H1 (cell line): ENCODE measurements around the gene COL12A1. TPM values are rescaled to one million over a fixed set of nuclear protein-coding genes. Genes with fewer than 3 reads are reported as not detected.

Experiments used
- CTCF ChIA-PET: fragments of 300-600 bp; sonication (Branson Sonifier 250); formaldehyde crosslinking; loops from one replicate; lab custom pipeline; 2021; ENCODE audit not compliant: partially characterized antibody; lab: Charles Lee
- POLR2A ChIA-PET: fragments of 300-600 bp; sonication (Branson Sonifier 250); formaldehyde crosslinking; loops from one replicate; lab custom pipeline; 2021; ENCODE audit warnings: inconsistent platforms; ENCODE audit not compliant: partially characterized antibody; lab: Charles Lee
- DNase-seq, 2 experiments: peaks; one replicate each; pipeline versions ENCODE4 v3.0.0 to v3.0.0-alpha.2; 2010 to 2022; ENCODE audit warnings: low spot score in 2 of 2, low read depth in 1 of 2, mixed read lengths in 1 of 2
- FAIRE-seq: peaks from 2 replicates; lab custom pipeline; 2011; peaks lifted over from hg19 to GRCh38; lab: Jason Lieb, UNC
- H2AFZ ChIP-seq: 2 replicates; pipeline ENCODE4 v1.8.1; 2012; ENCODE audit warnings: low read length, inconsistent platforms
- H2AK5ac ChIP-seq: 2 replicates; pipeline ENCODE4 v1.6.1; 2013; ENCODE audit warnings: low read depth, low read length
- H2BK120ac ChIP-seq: replicated peaks from 2 replicates; pipeline ENCODE3; 2013; ENCODE audit warnings: low read depth, low read length, inconsistent platforms
- H2BK12ac ChIP-seq: 2 replicates; pipeline ENCODE4 v1.6.1; 2013; ENCODE audit warnings: low read depth, low read length
- H2BK15ac ChIP-seq: 2 replicates; pipeline ENCODE4 v1.6.1; 2013; ENCODE audit warnings: low read length
- H2BK20ac ChIP-seq: 2 replicates; pipeline ENCODE4 v1.6.1; 2013; ENCODE audit warnings: low read length
- H2BK5ac ChIP-seq: 2 replicates; pipeline ENCODE4 v1.6.1; 2013; ENCODE audit warnings: low read depth, low read length
- H3K14ac ChIP-seq: 2 replicates; pipeline ENCODE4 v1.6.1; 2013; ENCODE audit warnings: inconsistent platforms; ENCODE audit not compliant: insufficient read length
- H3K18ac ChIP-seq: 2 replicates; pipeline ENCODE4 v1.6.1; 2013; ENCODE audit warnings: low read length; ENCODE audit errors: extremely low read depth
- H3K23ac ChIP-seq: 2 replicates; pipeline ENCODE4 v1.6.1; 2013; ENCODE audit warnings: inconsistent platforms; ENCODE audit not compliant: insufficient read length
- H3K23me2 ChIP-seq: 2 replicates; pipeline ENCODE4 v1.6.1; 2013; ENCODE audit warnings: low read depth, low read length
- H3K27ac ChIP-seq: 2 replicates; pipeline ENCODE4 v1.6.1; 2011; ENCODE audit warnings: low read depth, low read length, inconsistent platforms
- H3K27me3 ChIP-seq, 4 experiments: replicated peaks in 1 of 4; 1 replicate in 1 of 4; 2 replicates in 3 of 4; pipeline versions ENCODE4 v1.6.1 to v1.8.1; 2011 to 2013; ENCODE audit warnings: low read length in 3 of 4, mild to moderate bottlenecking in 3 of 4, inconsistent platforms in 2 of 4, mixed read lengths in 2 of 4, moderate library complexity in 1 of 4; ENCODE audit not compliant: control insufficient read depth in 3 of 4, insufficient read depth in 3 of 4; ENCODE audit errors: extremely low read depth in 1 of 4
- H3K36me3 ChIP-seq, 4 experiments: 2 replicates each; pipeline versions ENCODE4 v1.6.1 to v1.8.1; 2011 to 2013; ENCODE audit warnings: mild to moderate bottlenecking in 4 of 4, low read length in 3 of 4, moderate library complexity in 2 of 4, control low read depth in 1 of 4, inconsistent platforms in 1 of 4; ENCODE audit not compliant: insufficient read depth in 4 of 4, control insufficient read depth in 2 of 4
- H3K4ac ChIP-seq: replicated peaks from 2 replicates; pipeline ENCODE3; 2013; ENCODE audit warnings: low read length, low read depth, mixed read lengths, inconsistent platforms; ENCODE audit not compliant: insufficient read length
- H3K4me1 ChIP-seq, 4 experiments: replicated peaks in 1 of 4; 1 replicate in 1 of 4; 2 replicates in 3 of 4; pipeline versions ENCODE4 v1.6.1 to v1.8.1; 2011 to 2013; ENCODE audit warnings: low read length in 3 of 4, inconsistent platforms in 2 of 4, mixed read lengths in 1 of 4; ENCODE audit not compliant: insufficient read depth in 4 of 4, control insufficient read depth in 3 of 4
- H3K4me2 ChIP-seq, 2 experiments: 2 replicates each; pipeline versions ENCODE4 v1.6.1 to v1.8.1; 2011 to 2013; ENCODE audit warnings: low read depth in 2 of 2, low read length in 2 of 2, control low read depth in 1 of 2, inconsistent platforms in 1 of 2, mild to moderate bottlenecking in 1 of 2; ENCODE audit not compliant: insufficient read depth in 1 of 2
- H3K4me3 ChIP-seq, 4 experiments: fragments of 200-600, 300-600 bp in 1 of 4; sonication (generic), shearing (Covaris generic), sonication (Bioruptor Twin) in 1 of 4; 2 replicates each; pipeline versions ENCODE4 v1.5.1 to v1.8.1; 2011 to 2016; ENCODE audit warnings: low read length in 4 of 4, low read depth in 3 of 4, control low read depth in 2 of 4, inconsistent platforms in 2 of 4, mild to moderate bottlenecking in 2 of 4, mixed read lengths in 1 of 4, moderate library complexity in 1 of 4; ENCODE audit not compliant: insufficient read depth in 2 of 4; ENCODE audit errors: extremely low read depth in 1 of 4
- H3K56ac ChIP-seq: replicated peaks from 2 replicates; pipeline ENCODE3; 2013; ENCODE audit warnings: low read depth, mild to moderate bottlenecking, mixed read lengths, low read length, inconsistent platforms; ENCODE audit not compliant: insufficient read length
- H3K79me1 ChIP-seq: 2 replicates; pipeline ENCODE4 v1.6.1; 2013; ENCODE audit warnings: low read depth, low read length, control low read depth
- H3K79me2 ChIP-seq, 2 experiments: 2 replicates each; pipeline versions ENCODE4 v1.6.1 to v1.8.1; 2012 to 2013; ENCODE audit warnings: low read length in 2 of 2, mild to moderate bottlenecking in 2 of 2, inconsistent platforms in 1 of 2; ENCODE audit not compliant: insufficient read depth in 2 of 2, control insufficient read depth in 1 of 2
- H3K9ac ChIP-seq, 4 experiments: replicated peaks in 1 of 4; 1 replicate in 1 of 4; 2 replicates in 3 of 4; pipeline versions ENCODE4 v1.6.1 to v1.8.1; 2011 to 2013; ENCODE audit warnings: low read depth in 3 of 4, low read length in 3 of 4, control low read depth in 2 of 4, mild to moderate bottlenecking in 2 of 4, moderate library complexity in 2 of 4, inconsistent platforms in 1 of 4; ENCODE audit errors: extremely low read depth in 1 of 4
- H3K9me3 ChIP-seq, 2 experiments: 2 replicates each; pipeline versions ENCODE4 v1.6.1 to v1.8.1; 2012 to 2013; ENCODE audit warnings: mild to moderate bottlenecking in 2 of 2, moderate library complexity in 2 of 2, control low read depth in 1 of 2, inconsistent platforms in 1 of 2, low read depth in 1 of 2, low read length in 1 of 2, mixed read lengths in 1 of 2; ENCODE audit not compliant: insufficient read depth in 2 of 2
- H4K20me1 ChIP-seq, 2 experiments: replicated peaks in 1 of 2; 2 replicates each; pipeline versions ENCODE3 to v1.8.1; 2011 to 2013; ENCODE audit warnings: inconsistent platforms in 2 of 2, low read length in 2 of 2, mild to moderate bottlenecking in 1 of 2; ENCODE audit not compliant: insufficient read depth in 2 of 2, control insufficient read depth in 1 of 2
- H4K5ac ChIP-seq: 2 replicates; pipeline ENCODE4 v1.6.1; 2013; ENCODE audit warnings: low read length, low read depth, mixed read lengths, inconsistent platforms; ENCODE audit not compliant: insufficient read length
- H4K8ac ChIP-seq: 2 replicates; pipeline ENCODE4 v1.8.0; 2013; ENCODE audit warnings: mild to moderate bottlenecking, moderate library complexity, low read length, inconsistent platforms; ENCODE audit not compliant: insufficient read depth; ENCODE audit errors: extremely low read depth
- H4K91ac ChIP-seq: replicated peaks from 2 replicates; pipeline ENCODE3; 2013; ENCODE audit warnings: low read length, mixed read lengths, inconsistent platforms; ENCODE audit not compliant: insufficient read length
- ATF3 ChIP-seq: IDR thresholded peaks from 2 replicates; pipeline ENCODE4 v1.6.1; 2011; ENCODE audit warnings: low read depth, mild to moderate bottlenecking, low read length; ENCODE audit not compliant: insufficient read depth
- CEBPB ChIP-seq: IDR thresholded peaks from 2 replicates; pipeline ENCODE4 v1.6.1; 2012; ENCODE audit warnings: low read depth, low read length
- CREB1 ChIP-seq: IDR thresholded peaks from 2 replicates; pipeline ENCODE4 v1.6.1; 2012; ENCODE audit warnings: inconsistent platforms
- KDM4A ChIP-seq: IDR thresholded peaks from one replicate; pipeline ENCODE4 v1.7.1; 2012; ENCODE audit warnings: low read depth, mild to moderate bottlenecking, moderate library complexity, low read length, inconsistent platforms; ENCODE audit not compliant: severe bottlenecking
- MAFK ChIP-seq: IDR thresholded peaks from 2 replicates; pipeline ENCODE4 v1.6.1; 2012; ENCODE audit warnings: low read depth, mild to moderate bottlenecking, improper control_type of control experiment, low read length
- TAF1 ChIP-seq: IDR thresholded peaks from 2 replicates; pipeline ENCODE4 v1.6.1; 2011; ENCODE audit warnings: mild to moderate bottlenecking, low read depth, low read length
- ZNF274 ChIP-seq: IDR thresholded peaks from 2 replicates; pipeline ENCODE4 v1.7.0; 2012; ENCODE audit warnings: low read length, borderline replicate concordance; ENCODE audit errors: extremely low read depth
- WGBS, 2 experiments: shearing (Covaris generic) in 1 of 2; methylation state at CpG; one replicate each; pipeline versions ENCODE4 v1.1.6 to v1.1.7; 2013 to 2015; ENCODE audit warnings: low lambda C conversion rate in 2 of 2, mixed read lengths in 2 of 2, inconsistent platforms in 1 of 2, low coverage in 1 of 2, missing lambda C conversion rate in 1 of 2; ENCODE audit not compliant: insufficient replicate concordance in 2 of 2, insufficient coverage in 1 of 2, insufficient read length in 1 of 2; ENCODE audit errors: extremely low coverage in 1 of 2, missing lambda C conversion rate in 1 of 2; 5-methylcytosine and 5-hydroxymethylcytosine counted together
- polyA plus RNA-seq, 7 experiments: library from polyadenylated mRNA; depleted of rRNA in 3 of 7; stranded (reverse) in 5 of 7; unstranded in 2 of 7; fragments of >200 nt in 5 of 7; fragments of 200-250 nt in 2 of 7; gene quantifications; 1 replicate in 5 of 7; 2 replicates in 1 of 7; 4 replicates in 1 of 7; pipeline versions ENCODE4 v1.2.1 to v1.2.3, GENCODE V29; 2011 to 2013; ENCODE audit warnings: missing spikeins in 2 of 7, mixed read lengths in 2 of 7
- total RNA-seq: library from RNA; stranded (reverse); fragmentation: NEBNext Ultra II Directional; extraction: Animal tissue kit (Norgen Biotek cat#: 25700); gene quantifications from 2 replicates; pipeline ENCODE4 v1.2.1, GENCODE V29; 2021
- TF ChIP-seq, protein P1 (sequence below), 3 experiments: IDR thresholded peaks; 1 replicate in 2 of 3; 2 replicates in 1 of 3; pipeline versions ENCODE4 v1.5.1 to v1.6.1; 2011; ENCODE audit warnings: low read length in 3 of 3, mild to moderate bottlenecking in 3 of 3, inconsistent platforms in 2 of 3, low read depth in 1 of 3, moderate library complexity in 1 of 3; ENCODE audit not compliant: insufficient read depth in 1 of 3; ENCODE audit errors: control extremely low read depth in 1 of 3
- TF ChIP-seq, protein P2 (sequence below): IDR thresholded peaks from 2 replicates; pipeline ENCODE4 v1.6.1; 2012; ENCODE audit warnings: inconsistent platforms

The COL12A1 gene
- total and polyA plus RNA-seq, 2 of the 8 experiments (the other 6 are each of a cell fraction or from before 2014, with no cell fraction given): 1.4 to 4.7 TPM

- Histone ChIP-seq H3K23ac (no peak overlapping the region), H3K36me3 (no peaks in the 10 kb centered on the region), H2BK120ac (no peak overlapping the region), H3K4ac (no peak overlapping the region), H3K4me1 (no peaks in the 10 kb centered on the region), H2AK5ac (no peak overlapping the region), H3K56ac (no peak overlapping the region), H3K9ac (no peak overlapping the region), H2BK20ac (no peak overlapping the region), H2BK12ac (no peak overlapping the region), H3K9me3 (no peaks in the 10 kb centered on the region), H4K91ac (no peak overlapping the region), H3K79me2 (no peaks in the 10 kb centered on the region), H3K27me3 (no peaks in the 10 kb centered on the region), H3K4me2 (no peak overlapping the region), H2BK15ac (no peak overlapping the region), H3K14ac (no peak overlapping the region), H3K23me2 (no peaks in the 10 kb centered on the region), H4K20me1 (no peaks in the 10 kb centered on the region), H3K27ac (no peak overlapping the region), H3K4me3 (no peak overlapping the region), H2AFZ (no peak overlapping the region), H2BK5ac (no peak overlapping the region), H3K18ac (no peak overlapping the region), H3K79me1 (no peaks in the 10 kb centered on the region), H4K5ac (no peak overlapping the region), H4K8ac (no peak overlapping the region)
- 92% methylated on average over 2 of the region's 2 CpGs; no CpG with 5 or more reads in 1 of the 2 experiments for WGBS, 2 experiments
- ChIA-PET CTCF (no interaction called here), POLR2A (no interaction called here)
- FAIRE-seq: no peak
- no peak for DNase-seq
- no peak for TF ChIP-seq ZNF274
- no peak for TF ChIP-seq ATF3
- TF ChIP-seq KDM4A: no peak
- no peak for TF ChIP-seq CREB1
- TF ChIP-seq MAFK: no peak
- TF ChIP-seq, protein P1, sequence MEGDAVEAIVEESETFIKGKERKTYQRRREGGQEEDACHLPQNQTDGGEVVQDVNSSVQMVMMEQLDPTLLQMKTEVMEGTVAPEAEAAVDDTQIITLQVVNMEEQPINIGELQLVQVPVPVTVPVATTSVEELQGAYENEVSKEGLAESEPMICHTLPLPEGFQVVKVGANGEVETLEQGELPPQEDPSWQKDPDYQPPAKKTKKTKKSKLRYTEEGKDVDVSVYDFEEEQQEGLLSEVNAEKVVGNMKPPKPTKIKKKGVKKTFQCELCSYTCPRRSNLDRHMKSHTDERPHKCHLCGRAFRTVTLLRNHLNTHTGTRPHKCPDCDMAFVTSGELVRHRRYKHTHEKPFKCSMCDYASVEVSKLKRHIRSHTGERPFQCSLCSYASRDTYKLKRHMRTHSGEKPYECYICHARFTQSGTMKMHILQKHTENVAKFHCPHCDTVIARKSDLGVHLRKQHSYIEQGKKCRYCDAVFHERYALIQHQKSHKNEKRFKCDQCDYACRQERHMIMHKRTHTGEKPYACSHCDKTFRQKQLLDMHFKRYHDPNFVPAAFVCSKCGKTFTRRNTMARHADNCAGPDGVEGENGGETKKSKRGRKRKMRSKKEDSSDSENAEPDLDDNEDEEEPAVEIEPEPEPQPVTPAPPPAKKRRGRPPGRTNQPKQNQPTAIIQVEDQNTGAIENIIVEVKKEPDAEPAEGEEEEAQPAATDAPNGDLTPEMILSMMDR (IDR thresholded peaks at IDR 0.05; ENCODE audit: control extremely low read depth in 1 of 3, insufficient read depth in 1 of 3, low read depth in 1 of 3, low read length in 3 of 3): no peak
- TF ChIP-seq TAF1: no peak
- TF ChIP-seq, protein P2, sequence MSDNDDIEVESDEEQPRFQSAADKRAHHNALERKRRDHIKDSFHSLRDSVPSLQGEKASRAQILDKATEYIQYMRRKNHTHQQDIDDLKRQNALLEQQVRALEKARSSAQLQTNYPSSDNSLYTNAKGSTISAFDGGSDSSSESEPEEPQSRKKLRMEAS: no peak
- TF ChIP-seq CEBPB: no peak
Measured at GRCh38 chr6:75142721-75143120, 63.1 kb downstream of the COL12A1 start.
